Measurements from ENCODE around the gene ELOVL6. TPM values are rescaled to one million over a fixed set of nuclear protein-coding genes. Genes with fewer than 3 reads are reported as not detected.

The ELOVL6 gene
- total and polyA plus RNA-seq, 2 of the 4 experiments (the other 2 are of a cell fraction) = 17.9 to 19.0 TPM

DNA sequence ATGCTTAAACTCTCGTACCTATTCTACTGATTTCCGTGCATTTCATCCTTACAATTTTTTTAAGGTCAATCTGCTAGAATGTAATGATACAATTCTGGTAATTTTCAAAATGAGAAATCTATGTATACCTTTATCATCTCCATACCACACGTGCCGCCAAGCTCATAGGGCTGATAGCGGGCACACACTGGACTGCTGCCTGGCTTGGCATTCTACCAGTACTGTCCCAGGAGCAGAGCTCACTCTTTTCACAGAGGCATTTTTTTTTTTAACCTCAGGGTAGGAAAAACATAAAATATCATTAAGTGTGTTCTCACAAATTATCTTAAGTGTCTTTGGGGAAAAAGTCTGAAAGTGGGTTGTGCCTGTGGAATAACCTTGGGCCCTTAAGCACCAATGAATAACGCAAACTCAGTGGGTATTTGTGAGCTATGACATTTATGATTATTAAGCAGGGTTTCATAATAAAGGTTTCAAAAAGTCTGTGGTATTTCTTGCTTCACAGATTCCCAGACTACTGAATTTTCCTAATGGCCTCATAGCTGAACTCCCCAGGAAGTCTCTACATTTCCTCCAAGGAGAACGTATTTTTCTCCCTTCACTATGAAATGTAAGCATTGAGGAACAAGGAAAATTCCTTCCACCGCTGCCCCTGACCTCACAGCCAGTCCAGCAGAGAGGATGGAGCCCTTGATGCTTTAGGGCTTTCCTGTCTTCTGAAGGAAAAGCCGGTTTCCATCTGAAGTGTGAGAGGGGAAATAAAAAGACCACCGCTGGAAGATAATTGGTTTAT lies 125.2 kb downstream of the ELOVL6 start:
- no peak overlapping the region for H2BK20ac ChIP-seq (ENCODE audit: low read depth, low read length)
- no peak overlapping the region for H3K4me2 ChIP-seq (ENCODE audit: low read depth, low read length)
- H2BK5ac ChIP-seq (ENCODE audit: low read depth, low read length, poor library complexity, severe bottlenecking) = no peak overlapping the region
- H3K9ac ChIP-seq (ENCODE audit: low read depth, low read length) = no peak overlapping the region
- no peaks in the 10 kb centered on the region for H3K36me3 ChIP-seq (ENCODE audit: control insufficient read depth, insufficient read depth, low read length)
- H4K20me1 ChIP-seq (ENCODE audit: insufficient read depth, low read length) = no peaks in the 10 kb centered on the region
- ATAC-seq (ENCODE audit: low read depth) (peak; percentile 56), DNase-seq (peak; percentile 11)
- no TSS peak for BruUV-seq (replicated peaks)
- no peak overlapping the region for H3K56ac ChIP-seq (ENCODE audit: extremely low read depth, insufficient read depth, low read length)
- H3K79me1 ChIP-seq (ENCODE audit: low read depth in 1 of 2, low read length in 2 of 2) = no peaks in the 10 kb centered on the region; a peak in 1 of 4 replicates
- H2AK9ac ChIP-seq (replicated peaks; ENCODE audit: low read depth, low read length, poor library complexity) = no peak overlapping the region
- TF ChIP-seq RCOR1 (IDR thresholded peaks at IDR 0.05; ENCODE audit: insufficient replicate concordance, low read length) = no peak
- no peak for TF ChIP-seq MXI1 (IDR thresholded peaks at IDR 0.05; ENCODE audit: borderline replicate concordance, low read depth, low read length)
- no peak for TF ChIP-seq NFE2L2 (IDR thresholded peaks at IDR 0.05; ENCODE audit: low read depth, low read length)
- TF ChIP-seq USF2 (IDR thresholded peaks at IDR 0.05; ENCODE audit: low read depth, low read length) = no peak
- TF ChIP-seq SMC3 (IDR thresholded peaks at IDR 0.05; ENCODE audit: low read depth, low read length) = no peak
- no peak for TF ChIP-seq CHD1 (IDR thresholded peaks at IDR 0.05; ENCODE audit: low read depth, low read length)
- TF ChIP-seq POLR2A (IDR thresholded peaks at IDR 0.05; ENCODE audit: low read depth, low read length) = no peak
- TF ChIP-seq MAFK (IDR thresholded peaks at IDR 0.05; ENCODE audit: low read depth, low read length) = no peak
- no peak for TF ChIP-seq MAZ (IDR thresholded peaks at IDR 0.05; ENCODE audit: borderline replicate concordance, low read depth, low read length)
- no peak for TF ChIP-seq RFX5 (IDR thresholded peaks at IDR 0.05; ENCODE audit: low read depth, low read length)
- TF ChIP-seq BHLHE40 (IDR thresholded peaks at IDR 0.05; ENCODE audit: low read depth, low read length) = no peak
- TF ChIP-seq, protein P1, sequence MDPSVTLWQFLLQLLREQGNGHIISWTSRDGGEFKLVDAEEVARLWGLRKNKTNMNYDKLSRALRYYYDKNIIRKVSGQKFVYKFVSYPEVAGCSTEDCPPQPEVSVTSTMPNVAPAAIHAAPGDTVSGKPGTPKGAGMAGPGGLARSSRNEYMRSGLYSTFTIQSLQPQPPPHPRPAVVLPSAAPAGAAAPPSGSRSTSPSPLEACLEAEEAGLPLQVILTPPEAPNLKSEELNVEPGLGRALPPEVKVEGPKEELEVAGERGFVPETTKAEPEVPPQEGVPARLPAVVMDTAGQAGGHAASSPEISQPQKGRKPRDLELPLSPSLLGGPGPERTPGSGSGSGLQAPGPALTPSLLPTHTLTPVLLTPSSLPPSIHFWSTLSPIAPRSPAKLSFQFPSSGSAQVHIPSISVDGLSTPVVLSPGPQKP (IDR thresholded peaks at IDR 0.05; ENCODE audit: borderline replicate concordance, low read depth, low read length) = no peak
- TF ChIP-seq CTCF (conservative IDR thresholded peaks at IDR 0.05; ENCODE audit: low read depth, low read length) = no peak
- TF ChIP-seq RAD21 (IDR thresholded peaks at IDR 0.05; ENCODE audit: low read length) = no peak
- no peak for TF ChIP-seq CEBPB (IDR thresholded peaks at IDR 0.05; ENCODE audit: low read depth, low read length)
- TF ChIP-seq FOS (IDR thresholded peaks at IDR 0.05; ENCODE audit: low read depth, low read length) = no peak
- no peaks in the 10 kb centered on the region for H3K9me1 ChIP-seq (ENCODE audit: insufficient read depth, low read length)
- ChIA-PET POLR2A (ENCODE audit: unreplicated experiment) (no interaction called here), CTCF (no interaction called here)
- H3K27ac ChIP-seq (ENCODE audit: insufficient read depth, low read length) = no peak overlapping the region
- no peak overlapping the region for H2BK15ac ChIP-seq (ENCODE audit: low read depth, low read length)
- intact Hi-C loops (cut with micrococcal nuclease) (no loop called here), in situ Hi-C loops (cut with MboI; ENCODE audit: low sequenced_read_pairs) (no loop called here), dilution Hi-C loops (cut with HindIII; ENCODE audit: low sequenced_read_pairs, unreplicated experiment) (no loop called here)
- H3K4ac ChIP-seq (ENCODE audit: low read depth, low read length) = no peak overlapping the region
- no peak overlapping the region for H2AFZ ChIP-seq (replicated peaks; ENCODE audit: low read length, poor library complexity)
- H2AK5ac ChIP-seq (ENCODE audit: low read depth, low read length) = no peak overlapping the region
- no peak overlapping the region for H3K23ac ChIP-seq (ENCODE audit: low read depth, low read length)
- WGBS, 2 experiments (ENCODE audit: extremely low coverage in 2 of 2, insufficient read length in 1 of 2) = no CpG with 5 or more reads among the region's 10 CpGs
- no peaks in the 10 kb centered on the region for H3K9me3 ChIP-seq (ENCODE audit: control insufficient read depth, insufficient read depth, low read length)
- no peak overlapping the region for H3K14ac ChIP-seq (replicated peaks; ENCODE audit: low read depth, low read length)
- no peak overlapping the region for H3K4me3 ChIP-seq (ENCODE audit: insufficient read depth, low read depth, low read length)
- H4K8ac ChIP-seq (ENCODE audit: low read depth in 2 of 2, low read length in 2 of 2) = no peak overlapping the region
- no peaks in the 10 kb centered on the region for H3K27me3 ChIP-seq (ENCODE audit: control insufficient read depth, insufficient read depth, low read length)
- no peak overlapping the region for H3K18ac ChIP-seq (ENCODE audit: low read depth, low read length)
- no peak overlapping the region for H4K5ac ChIP-seq (ENCODE audit: low read depth, low read length)
- no peak overlapping the region for H2BK120ac ChIP-seq (ENCODE audit: low read depth, low read length)
- no peaks in the 10 kb centered on the region; the same call in 1 of the 2 replicates for H3K4me1 ChIP-seq (ENCODE audit: control insufficient read depth, insufficient read depth, low read length)
- no peak overlapping the region for H4K91ac ChIP-seq (ENCODE audit: insufficient read depth, low read depth, low read length)
